GM21619 (cell line): ENCODE data around the gene PPP4C.
A peak's percentile ranks its signal among the peaks of the same experiment; 100 is the strongest.

Experiments used
- ATAC-seq: cut with Tn5 transposase; IDR thresholded peaks from one replicate; pipeline ENCODE4 v1.9.1; 2021; ENCODE audit not compliant: unreplicated experiment

The PPP4C gene

GRCh38 chr16:30079480-30079879, 3.7 kb downstream of the PPP4C start:
- no peak for ATAC-seq

GRCh38 chr16:30082545-30083090, 6.8 kb downstream of the PPP4C start:
- ATAC-seq = no peak

GRCh38 chr16:30083216-30084055, 7.6 kb downstream of the PPP4C start:
- ATAC-seq = no peak

GRCh38 chr16:30084096-30084815, 8.5 kb downstream of the PPP4C start:
- no peak for ATAC-seq

GRCh38 chr16:30084816-30085159, 9.0 kb downstream of the PPP4C start:
- ATAC-seq = no peak

- ATAC-seq = no peak
Observed at GRCh38 chr16:30085247-30085646, 9.5 kb downstream of the PPP4C start.

GRCh38 chr16:30085820-30086219, 10.0 kb downstream of the PPP4C start:
- no peak for ATAC-seq

GRCh38 chr16:30086291-30087140, 10.7 kb downstream of the PPP4C start:
- no peak for ATAC-seq

GRCh38 chr16:30087181-30087898, 11.5 kb downstream of the PPP4C start:
- no peak for ATAC-seq

GRCh38 chr16:30088237-30088831, 12.5 kb downstream of the PPP4C start:
- no peak for ATAC-seq

GRCh38 chr16:30088832-30089624, 13.2 kb downstream of the PPP4C start:
- ATAC-seq = no peak

- no peak for ATAC-seq
Observed at GRCh38 chr16:30090610-30091331, 15.0 kb downstream of the PPP4C start.

- ATAC-seq = peak; percentile 50
Observed at GRCh38 chr16:30091474-30092372, 15.9 kb downstream of the PPP4C start, which contains the start of gene TBX6. Gene TBX6 (minus strand): TSS chr16:30091924. CDS start chr16:30091193, 731 bp downstream.

- ATAC-seq = peak; percentile 47
Observed at GRCh38 chr16:30092373-30093010, 16.7 kb downstream of the PPP4C start.

- no peak for ATAC-seq
Observed at GRCh38 chr16:30094541-30095165, 18.9 kb downstream of the PPP4C start.
